NCI-H1092 (cell line): Measurements from ENCODE around the gene TMEM218.
"Not testable (repeated sequence)": the region's sequence is repeated elsewhere in the genome, so short reads cannot be mapped to it uniquely, and the experiment has no call there.

ENCODE experiments used
- DNase-seq: peaks from one replicate; lab custom pipeline; 2025; lab: John Stamatoyannopoulos, UW

Gene TMEM218

GRCh38 chr11:125075900-125076317 lies 35.5 kb downstream of the TMEM218 start:
- DNase-seq: no peak

- DNase-seq: no peak
Observed at GRCh38 chr11:125075242-125075625, 36.2 kb downstream of the TMEM218 start.

DNA sequence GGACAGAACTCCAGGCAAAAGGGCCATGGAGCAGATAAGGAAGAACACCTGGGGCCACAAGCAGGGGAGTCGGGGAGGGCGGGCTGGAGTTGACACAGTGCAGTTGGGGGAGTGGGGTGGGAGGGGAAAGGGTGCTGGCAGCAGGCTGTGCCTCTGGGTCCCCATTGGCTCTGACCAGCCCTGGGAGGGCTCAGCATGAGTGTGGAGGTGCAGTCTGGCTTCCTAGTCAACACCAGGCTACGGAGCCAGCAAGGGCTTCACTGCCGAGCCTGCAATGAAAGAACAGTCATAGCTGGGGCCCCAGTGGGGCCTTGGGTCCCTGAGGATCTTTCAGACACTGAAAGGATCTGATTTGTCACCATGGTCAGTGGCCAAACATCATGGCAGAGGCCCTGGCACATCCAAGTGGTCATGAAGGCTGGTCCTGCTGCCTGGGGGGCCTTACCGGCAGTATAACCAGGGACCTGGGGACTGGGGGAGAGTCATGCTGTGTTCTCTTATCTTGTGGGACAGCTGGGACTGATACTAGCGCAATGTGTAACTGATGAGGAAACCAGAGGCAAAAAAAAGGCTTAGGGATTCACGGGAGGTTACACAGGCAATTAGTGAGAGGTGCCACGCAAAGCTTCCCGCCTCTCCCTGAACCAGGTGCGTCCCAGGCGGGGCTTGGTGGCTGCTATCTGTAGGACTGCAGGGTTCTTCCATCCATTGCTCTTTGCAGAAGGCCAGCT lies 36.8 kb downstream of the TMEM218 start:
- no peak for DNase-seq

DNA sequence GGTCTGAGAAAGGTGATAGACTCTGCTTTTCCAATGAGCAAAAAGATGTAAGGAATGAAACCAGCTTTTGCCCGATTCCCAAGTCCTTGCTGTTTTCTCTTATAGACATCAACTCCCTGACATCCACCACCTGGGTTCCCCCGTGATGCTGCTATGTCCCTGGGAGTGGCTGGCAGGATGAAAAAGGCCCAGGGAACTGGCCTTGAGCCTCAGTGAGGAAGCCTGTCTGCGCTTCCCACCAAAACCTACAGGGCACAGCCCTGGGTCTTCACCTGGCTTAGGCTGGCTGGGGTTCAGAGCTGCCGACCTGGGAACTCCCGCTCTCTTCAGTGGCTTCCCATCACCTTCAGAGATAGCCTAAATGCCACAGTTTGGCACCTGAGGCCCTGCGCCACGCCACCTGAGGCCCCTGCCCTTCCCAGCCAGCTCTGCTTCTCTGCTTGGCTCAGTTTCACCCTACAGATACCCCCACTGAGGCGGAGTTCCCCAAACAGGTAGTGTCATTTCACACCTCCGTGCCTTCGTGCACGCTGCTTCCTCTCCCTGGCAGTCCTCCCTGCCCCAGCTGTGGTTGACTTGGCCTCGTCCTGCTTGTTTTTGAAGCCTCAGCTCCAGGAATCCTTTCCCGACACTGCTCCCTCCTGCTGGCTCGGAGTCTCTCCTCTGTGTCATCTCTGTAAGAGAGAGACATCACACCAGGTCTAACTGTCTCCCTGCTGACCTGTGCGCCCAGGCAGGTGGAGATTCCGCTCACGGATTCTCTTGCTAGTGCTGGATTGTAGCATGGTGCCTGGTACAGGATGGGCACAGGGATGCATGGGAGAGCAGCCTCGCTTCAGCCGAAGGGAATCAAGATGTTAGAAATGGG lies 37.6 kb downstream of the TMEM218 start:
- DNase-seq: no peak

DNA sequence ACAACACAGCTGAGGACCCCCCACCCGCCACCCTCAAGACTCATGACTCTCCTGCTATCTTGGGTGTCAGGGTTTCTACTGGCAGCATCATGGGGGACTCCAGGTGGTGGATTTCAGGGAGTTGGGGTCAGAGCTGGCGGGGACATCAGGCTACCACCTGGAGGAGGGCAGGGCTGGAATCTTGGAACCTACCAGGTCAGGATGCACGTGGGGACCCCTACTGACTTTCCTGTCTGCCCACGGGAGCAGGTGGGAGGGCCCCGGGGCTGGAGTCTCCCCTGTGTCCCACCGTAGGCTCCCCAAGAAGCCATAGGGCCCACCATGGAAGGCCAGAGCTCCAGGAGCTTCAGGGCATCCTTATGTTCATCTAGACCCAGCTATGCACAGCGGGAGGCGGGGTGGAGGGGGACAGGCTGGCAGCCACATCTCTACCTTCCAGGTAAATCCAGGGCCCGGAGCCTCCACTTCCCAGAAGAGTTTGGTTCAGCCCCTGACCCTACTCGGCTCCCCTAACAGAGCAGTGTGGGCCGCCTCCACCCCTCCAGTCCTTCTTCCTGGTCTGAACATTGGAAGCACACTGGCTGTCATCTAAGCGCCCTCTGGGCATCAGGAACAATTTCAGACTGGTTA lies 38.4 kb downstream of the TMEM218 start:
- no peak for DNase-seq

GRCh38 chr11:125072218-125072960 lies 39.0 kb downstream of the TMEM218 start:
- DNase-seq: no peak

- DNase-seq: no peak
Observed at GRCh38 chr11:125071846-125072217, 39.6 kb downstream of the TMEM218 start.

DNA sequence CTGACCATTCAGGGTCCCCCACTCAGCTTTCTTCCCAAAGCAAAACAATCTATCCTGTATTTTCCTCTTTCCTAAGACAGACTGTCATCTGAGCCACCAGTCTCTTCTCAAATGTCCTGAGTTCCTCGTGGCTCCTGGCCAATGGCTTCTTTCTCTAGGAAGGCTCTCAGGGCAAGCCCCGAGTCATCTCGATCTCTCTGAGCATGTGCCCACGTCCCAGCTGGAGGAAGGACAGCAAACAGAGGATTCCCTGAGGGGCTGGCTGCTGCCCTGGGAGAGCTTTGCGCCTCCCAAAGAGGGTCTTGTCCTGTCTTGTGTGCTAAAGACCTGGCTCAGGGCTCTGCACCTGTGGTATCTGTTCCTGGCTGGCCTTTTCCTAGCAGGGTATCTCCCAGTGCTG lies 40.0 kb downstream of the TMEM218 start:
- no peak for DNase-seq

DNA sequence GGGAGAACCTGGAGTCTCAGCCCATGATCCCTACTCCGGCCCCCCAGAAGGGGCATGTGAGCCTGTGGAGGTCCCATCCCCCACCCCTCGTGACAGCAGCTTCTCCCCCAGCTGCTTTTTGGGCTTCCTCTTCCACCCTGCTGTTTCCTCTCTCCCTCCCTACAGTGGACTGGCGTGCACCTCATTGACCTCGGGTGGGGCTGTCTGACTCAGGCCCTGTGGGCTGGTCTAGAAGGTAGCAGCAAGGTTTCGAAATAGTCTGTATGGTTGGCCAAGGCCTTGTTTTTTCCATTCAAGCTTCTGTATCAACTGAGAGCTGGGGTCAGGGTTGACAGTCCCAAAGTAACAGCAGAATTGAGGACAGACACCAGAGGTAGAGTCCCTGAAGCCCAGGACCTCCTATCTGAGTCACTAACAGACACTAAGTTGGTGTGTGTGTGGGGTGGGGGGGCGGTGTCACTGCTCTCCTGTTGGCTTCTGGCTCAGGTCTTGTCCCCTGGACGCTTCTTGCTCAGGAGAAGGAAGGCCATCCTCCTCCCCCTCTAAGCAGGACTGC lies 40.6 kb downstream of the TMEM218 start:
- DNase-seq: no peak

DNA sequence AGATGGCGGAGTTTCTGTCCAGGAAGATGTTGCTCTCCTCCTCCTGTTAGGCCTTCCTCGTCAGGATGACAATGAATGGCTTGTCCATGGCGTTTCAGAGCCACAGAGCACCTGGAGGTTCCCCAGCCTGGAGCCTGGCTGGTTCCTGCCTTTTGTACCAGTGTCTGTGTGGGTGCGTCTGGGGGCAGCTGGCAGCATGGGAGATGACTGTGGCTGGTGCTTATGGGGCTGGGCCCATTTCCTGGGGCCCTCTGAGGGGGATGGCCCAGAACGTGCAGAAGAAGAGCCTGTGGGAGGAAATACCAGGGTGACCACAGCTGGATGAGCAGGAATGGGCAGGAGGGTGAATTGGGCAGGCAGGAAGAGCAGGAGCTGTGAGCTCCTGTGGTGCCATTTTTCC lies 41.6 kb downstream of the TMEM218 start:
- no peak for DNase-seq

GRCh38 chr11:125069008-125069407 lies 42.4 kb downstream of the TMEM218 start:
- DNase-seq: no peak

GRCh38 chr11:125068368-125068767 lies 43.1 kb downstream of the TMEM218 start:
- no peak for DNase-seq

GRCh38 chr11:125064070-125064469 lies 47.4 kb downstream of the TMEM218 start:
- no peak for DNase-seq

DNA sequence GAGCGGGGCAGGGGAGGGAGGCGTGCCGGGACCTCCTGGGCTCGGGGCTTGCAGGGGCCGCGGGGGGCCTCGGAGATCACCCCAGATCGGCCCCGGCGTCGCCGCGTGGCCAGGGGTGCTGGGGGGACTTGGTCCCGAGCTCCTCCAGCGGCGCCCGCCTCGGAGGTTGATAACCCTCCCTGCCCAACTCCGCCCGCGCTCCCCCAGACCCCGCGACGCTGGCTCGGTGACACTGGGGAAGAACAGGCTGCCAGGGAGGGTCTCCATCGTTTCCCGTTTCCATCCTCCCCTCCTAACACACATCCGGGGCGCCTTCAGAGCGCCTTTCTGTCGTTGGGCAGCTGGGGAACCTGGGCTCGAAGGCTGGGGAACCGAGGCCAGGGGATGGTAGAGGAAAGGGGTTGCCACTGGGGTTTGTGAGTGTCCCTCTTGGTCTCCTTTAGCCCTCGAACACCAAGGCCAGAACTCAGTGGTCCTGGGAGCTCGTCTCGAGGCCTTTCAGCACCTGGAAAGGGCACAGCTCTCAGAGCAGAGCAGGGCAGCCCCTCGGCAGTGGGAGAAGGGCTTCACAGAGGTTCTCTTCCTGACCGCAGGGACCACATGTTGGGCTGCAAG lies 47.9 kb downstream of the TMEM218 start:
- DNase-seq: no peak

DNA sequence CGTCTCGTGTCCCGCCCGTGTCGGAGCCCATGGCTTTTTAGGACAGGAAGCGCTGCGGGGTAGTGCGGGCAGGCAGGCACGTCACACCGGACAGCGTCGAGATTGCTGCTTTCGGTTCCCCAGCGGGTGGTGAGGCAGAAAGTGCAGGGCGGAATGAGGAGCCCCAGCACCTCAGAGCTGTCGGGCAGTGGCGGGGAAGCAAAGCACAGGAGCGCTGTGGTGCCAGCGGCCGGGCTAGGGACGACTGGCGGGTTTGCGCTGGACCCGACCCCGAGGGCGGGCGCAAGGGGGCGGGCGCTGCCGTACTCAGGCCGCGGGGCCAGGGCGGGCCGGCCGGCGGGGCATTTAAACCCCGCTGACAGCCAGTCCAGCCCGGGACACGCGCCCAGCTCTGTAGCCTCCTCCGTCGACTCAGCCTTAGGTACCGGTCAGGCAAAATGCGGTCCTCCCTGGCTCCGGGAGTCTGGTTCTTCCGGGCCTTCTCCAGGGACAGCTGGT lies 48.4 kb downstream of the TMEM218 start, which contains the start of gene SLC37A2:
TSS of gene SLC37A2 (plus strand) at position 375 of the 498 bp plus-strand sequence. CDS start at position 438, 63 bp downstream.
- peak; percentile 12 for DNase-seq

GRCh38 chr11:125062218-125062930 lies 49.1 kb downstream of the TMEM218 start:
- DNase-seq: no peak

- DNase-seq: no peak
Observed at GRCh38 chr11:125061281-125061680, 50.1 kb downstream of the TMEM218 start.

DNA sequence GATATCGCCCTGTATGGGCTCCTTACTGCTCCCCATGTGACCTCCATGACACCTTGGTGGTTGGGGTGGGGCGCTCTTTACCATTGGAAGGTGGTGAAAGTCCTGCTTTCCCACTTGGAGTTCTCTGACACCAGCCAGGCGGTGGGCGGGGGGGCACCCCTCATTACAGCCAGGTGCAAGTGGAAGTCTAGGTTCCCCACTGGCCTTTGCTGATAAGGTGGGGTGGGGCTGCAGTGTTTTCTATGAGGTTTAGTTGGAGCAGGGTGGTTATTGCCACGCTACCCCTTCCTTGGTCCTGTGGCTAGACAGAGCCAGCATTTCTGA lies 53.8 kb downstream of the TMEM218 start:
- no peak for DNase-seq

GRCh38 chr11:125056931-125057692 lies 54.3 kb downstream of the TMEM218 start:
- no peak for DNase-seq

- DNase-seq: not testable (repeated sequence)
Observed at GRCh38 chr11:125056111-125056510, 55.3 kb downstream of the TMEM218 start.
